ENCODE data around the gene CCL11.

Gene CCL11

DNA sequence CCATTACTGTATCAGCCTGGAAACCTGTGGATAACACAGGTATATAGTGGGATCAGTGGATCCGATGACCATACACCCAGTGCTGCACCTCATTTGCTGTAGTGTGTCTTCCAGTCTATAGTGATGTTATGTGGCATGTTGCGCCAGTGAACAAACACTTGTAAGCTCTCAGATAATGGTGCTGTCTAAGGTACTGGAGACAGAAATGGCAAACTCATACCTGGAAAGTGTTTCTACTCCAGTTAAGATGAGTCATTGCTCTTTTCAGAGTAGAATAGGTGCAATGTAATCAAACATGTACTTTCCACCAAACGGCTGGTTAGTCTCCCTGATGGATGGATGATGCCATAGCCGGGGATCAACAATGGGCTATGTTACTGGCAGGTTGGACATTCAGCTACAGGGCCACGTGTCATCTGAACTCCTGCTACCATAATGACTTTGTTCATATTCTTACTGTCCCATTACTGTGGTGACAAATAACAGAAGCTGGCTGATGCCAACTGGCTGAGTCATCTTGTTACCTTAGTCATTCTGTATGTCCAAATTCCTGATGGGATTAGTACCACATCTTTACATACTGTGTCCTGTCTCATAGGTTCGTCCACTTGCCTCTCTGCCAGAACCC lies 6.3 kb downstream of the CCL11 start:
- no peak for DNase-seq (ENCODE audit: low read depth)

GRCh38 chr17:34299027-34299426 lies 13.5 kb downstream of the CCL11 start:
- no peak overlapping the region for H3K4me3 ChIP-seq (ENCODE audit: low read depth, low read length)
- no peak for TF ChIP-seq CTCF (IDR thresholded peaks at IDR 0.05; ENCODE audit: control insufficient read depth, extremely low read depth, insufficient read depth)
- DNase-seq (ENCODE audit: low read depth), result no peak

More for the DNA sequence above, 6.3 kb downstream of the CCL11 start:
- TF ChIP-seq CTCF (IDR thresholded peaks at IDR 0.05; ENCODE audit: control insufficient read depth, extremely low read depth, insufficient read depth), result no peak
- H3K4me3 ChIP-seq (ENCODE audit: low read depth, low read length), result no peak overlapping the region

DNA sequence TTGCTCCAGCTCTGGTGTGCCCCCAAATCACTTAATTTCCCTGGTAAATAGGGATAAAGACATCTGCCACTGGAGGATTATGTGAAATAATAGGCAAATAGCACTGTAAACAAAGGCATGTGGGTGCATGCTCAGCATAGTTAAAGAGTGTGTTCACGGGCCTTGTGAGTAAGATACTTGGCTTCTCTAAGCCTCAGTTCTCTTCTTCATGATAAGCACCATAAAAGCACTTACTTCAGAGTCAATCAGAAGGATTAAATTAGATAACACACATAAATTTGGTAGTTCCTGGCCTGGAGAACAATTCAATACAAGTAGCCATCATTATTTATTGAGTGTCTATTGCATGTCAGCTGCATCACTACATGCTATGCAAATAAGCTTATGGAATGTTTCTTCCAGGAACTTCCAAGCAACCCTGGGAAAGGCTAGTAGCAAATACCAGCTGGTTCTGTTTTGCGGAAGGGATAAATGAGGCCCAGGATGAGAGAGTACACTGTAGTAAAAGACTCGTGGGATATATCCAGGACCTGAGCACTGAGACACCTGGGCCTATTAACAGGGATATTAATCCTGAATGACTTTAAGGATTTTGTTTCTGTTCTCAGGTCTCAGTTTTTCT lies 14.5 kb downstream of the CCL11 start:
- H3K4me3 ChIP-seq (ENCODE audit: low read depth, low read length), result no peak overlapping the region
- no peak for TF ChIP-seq CTCF (IDR thresholded peaks at IDR 0.05; ENCODE audit: control insufficient read depth, extremely low read depth, insufficient read depth)
- no peak for DNase-seq (ENCODE audit: low read depth)

GRCh38 chr17:34300652-34301370 lies 15.3 kb downstream of the CCL11 start:
- TF ChIP-seq CTCF (IDR thresholded peaks at IDR 0.05; ENCODE audit: control insufficient read depth, extremely low read depth, insufficient read depth), result no peak
- H3K4me3 ChIP-seq (ENCODE audit: low read depth, low read length), result no peak overlapping the region
- no peak for DNase-seq (ENCODE audit: low read depth)

DNA sequence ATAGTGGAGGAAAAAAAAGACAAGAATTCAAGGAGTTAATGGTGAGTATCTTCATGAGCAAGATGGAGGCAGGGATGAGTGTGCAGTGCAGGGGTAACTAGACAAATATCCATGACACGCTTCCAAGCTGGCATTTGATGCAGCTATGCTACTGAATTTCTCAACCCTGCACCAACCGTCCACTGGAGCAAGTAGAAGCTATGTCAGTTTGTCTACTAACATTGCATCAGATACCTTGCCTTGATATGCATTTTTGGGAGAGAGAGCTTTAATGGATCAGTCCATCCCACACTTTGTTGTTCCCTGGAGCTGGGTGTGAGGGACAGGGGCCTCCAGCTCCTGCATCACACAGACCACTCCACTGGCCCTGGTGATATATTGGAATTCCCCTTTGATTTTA lies 16.4 kb downstream of the CCL11 start:
- no peak for DNase-seq (ENCODE audit: low read depth)
- H3K4me3 ChIP-seq (ENCODE audit: low read depth, low read length), result no peak overlapping the region
- TF ChIP-seq CTCF (IDR thresholded peaks at IDR 0.05; ENCODE audit: control insufficient read depth, extremely low read depth, insufficient read depth), result no peak

DNA sequence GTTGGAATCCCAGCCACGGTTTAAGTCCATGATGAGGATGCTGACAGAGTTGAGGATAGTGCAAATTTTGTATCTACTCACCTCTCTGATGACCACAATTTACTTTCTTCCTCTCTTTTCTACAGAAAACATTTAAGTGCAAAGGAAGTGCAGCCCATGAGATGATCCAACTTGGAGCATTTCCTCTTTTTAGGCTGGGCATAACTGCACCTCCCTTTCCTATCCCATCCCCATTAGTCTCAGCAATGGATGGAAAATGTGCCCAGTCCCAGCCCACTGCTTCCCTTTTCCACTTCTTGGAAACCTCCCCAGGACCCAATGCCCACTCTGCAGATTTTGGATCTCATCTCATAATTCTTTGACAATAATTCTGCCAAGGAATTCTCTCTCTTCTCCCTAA lies 17.1 kb downstream of the CCL11 start:
- no peak overlapping the region for H3K4me3 ChIP-seq (ENCODE audit: low read depth, low read length)
- no peak for TF ChIP-seq CTCF (IDR thresholded peaks at IDR 0.05; ENCODE audit: control insufficient read depth, extremely low read depth, insufficient read depth)

More for the DNA sequence above, 17.1 kb downstream of the CCL11 start:
- DNase-seq (ENCODE audit: low read depth), result no peak

All from LNCaP clone FGC (cell line).